CD4-positive, alpha-beta T cell treated with Interferon alpha-2 for 1 hour (primary cell): Measurements from ENCODE around the gene GPC5.
"Not testable (repeated sequence)": the region's sequence is repeated elsewhere in the genome, so short reads cannot be mapped to it uniquely, and the experiment has no call there.

ENCODE experiments used
- DNase-seq, 2 donors: peaks; one replicate each; pipeline ENCODE4 v3.0.0-alpha.2; 2020 to 2022

Gene GPC5

DNA sequence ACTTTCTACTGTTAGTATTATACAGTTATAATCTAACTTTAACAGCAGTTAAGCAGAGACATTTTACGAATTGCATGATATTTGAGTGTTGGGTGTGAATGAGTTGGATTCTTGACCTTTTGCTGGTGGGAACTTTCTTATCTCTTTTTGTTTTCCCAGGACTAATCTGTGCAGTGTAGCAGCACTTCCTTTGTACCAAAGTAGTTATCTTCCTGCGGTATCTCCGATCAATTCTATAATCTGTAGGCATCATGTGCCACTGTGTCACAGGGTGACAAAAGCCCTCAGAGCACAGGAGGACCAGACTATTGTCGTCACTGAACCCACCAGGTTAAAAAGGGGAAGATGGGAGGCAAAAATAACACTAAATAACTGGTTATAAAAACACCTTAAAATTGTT lies 823.5 kb downstream of the GPC5 start:
- no peak for DNase-seq

DNA sequence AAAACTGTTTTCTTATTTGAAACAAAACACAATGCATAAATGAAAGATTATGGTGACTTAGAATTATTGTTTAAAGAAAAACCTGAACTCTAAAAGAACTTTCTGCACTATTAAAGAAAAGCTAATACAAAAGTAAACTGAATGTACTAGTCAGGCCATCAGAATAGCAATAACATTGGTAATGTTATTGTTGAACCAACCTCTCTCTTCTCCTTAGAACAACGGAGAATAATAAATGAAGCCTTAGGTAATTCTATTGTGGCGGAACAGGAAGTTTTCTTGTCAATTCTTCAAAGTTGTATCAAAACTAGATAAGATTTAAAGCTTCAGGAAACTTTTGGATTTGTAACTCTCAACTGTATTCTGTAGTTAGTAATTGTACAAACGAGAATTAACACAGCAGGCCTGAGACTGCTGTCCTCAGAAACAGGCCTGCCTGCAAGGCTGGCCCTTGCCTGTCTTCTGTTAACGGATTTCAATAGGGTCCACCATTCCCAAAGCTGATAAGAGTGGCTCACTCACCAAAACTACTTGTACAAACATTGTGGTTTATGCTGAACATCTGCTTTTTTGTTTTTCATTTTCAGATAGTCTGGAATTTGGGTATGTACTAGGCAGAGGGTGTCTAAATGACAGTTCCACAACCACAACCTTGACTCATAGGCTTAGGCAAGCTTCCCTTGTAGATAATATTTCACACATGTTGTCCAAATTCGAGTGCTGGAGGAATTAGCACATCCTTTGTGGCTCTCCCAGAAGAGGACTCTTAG lies 825.8 kb downstream of the GPC5 start:
- no peak for DNase-seq

DNA sequence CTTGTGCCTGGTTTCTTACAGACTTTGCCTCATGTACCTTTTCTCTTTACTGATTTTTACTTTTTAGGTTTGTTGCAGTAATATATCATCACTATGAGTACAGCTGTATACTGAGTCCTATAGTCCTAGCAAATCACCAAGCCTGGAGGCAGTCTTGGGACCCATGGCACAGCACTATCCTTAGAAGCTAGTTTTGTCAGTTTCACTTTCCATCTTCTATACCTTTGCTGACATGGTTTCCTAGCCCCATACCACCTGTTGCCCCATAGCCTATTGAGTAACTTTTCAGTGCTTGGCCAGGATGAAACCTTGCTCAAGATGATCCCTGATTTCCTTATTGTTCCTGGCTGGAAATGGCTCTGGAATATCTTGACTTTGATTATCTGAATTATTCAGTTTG lies 826.4 kb downstream of the GPC5 start:
- DNase-seq = no peak

DNA sequence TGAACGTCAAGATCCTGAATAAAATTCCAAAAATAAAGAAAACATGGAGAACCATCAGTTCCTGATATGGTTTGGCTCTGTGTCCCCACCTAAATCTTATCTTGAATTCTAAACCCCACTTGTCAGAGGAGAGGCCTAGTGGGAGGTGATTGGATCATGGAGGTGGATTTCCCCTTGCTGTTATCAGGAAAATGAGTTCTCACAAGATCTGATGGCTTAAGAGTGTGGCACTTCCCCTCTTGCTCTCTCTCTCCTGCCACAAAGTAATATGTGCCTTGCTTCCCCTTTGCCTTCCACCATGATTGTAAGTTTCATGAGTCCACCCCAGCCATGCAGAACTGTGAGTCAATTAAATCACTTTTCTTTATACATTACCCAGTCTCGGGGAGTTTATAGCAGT lies 827.4 kb downstream of the GPC5 start:
- no peak for DNase-seq

DNA sequence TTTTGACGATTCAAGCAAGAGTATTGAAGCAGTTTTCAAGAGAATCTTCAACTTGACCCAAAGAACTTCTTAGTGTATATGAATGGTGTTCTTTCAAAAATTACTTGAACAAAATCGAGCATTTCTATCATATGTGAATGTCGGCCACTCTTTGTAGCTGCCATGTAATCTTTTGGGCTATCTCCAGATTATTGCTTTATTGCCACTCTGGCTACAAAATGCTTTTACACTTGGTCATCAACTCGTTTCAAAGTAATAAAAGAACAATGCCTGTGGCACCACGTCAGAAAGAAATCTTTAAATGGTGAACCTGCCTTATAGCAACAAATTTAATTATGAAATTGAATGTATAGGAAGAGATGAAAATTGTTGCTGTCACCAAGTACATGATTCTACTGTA lies 834.5 kb downstream of the GPC5 start:
- no peak for DNase-seq

DNA sequence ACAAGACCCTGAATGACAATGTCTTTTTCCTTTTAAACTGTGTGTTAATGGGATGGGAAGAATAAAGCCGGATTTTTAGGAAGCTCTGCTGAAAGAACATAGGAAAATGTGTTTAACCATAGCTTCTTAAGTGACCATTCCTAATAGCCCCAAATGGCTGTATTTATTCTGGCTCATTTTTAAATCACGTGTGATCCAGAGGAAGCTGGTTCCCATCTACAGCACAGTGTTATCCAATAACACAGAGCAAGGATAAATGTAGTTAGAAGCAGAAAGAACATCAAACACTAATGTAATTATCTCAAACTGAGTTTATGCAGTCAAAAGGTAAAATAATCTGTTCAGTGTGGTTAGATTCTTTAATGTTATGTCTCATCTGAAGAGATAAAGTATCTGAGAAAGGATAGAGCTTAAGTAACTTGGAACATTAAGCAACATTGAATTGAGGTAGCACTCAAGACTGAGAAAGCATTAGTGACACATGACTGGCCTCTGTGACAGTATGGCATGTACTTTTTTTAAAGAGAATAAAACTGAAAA lies 853.3 kb downstream of the GPC5 start:
- DNase-seq = no peak

DNA sequence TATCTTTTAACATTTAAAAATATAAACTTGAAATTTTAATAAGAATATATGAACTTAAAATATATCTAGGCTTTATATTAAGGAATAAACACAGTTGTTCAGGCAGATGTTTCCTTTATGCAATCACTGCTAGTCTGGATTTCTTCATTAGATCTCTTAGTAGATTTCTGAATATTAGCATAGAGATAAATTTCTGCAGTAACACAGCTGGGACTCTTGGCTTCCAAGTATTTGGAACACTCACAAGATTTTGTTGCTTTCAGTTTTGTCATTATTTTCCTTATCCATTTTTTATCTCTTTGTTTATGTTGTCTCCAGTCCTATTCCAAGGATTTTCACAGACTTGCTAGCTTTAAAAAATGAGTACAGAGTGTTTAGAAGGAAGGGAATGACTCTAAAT lies 857.1 kb downstream of the GPC5 start:
- no peak for DNase-seq

DNA sequence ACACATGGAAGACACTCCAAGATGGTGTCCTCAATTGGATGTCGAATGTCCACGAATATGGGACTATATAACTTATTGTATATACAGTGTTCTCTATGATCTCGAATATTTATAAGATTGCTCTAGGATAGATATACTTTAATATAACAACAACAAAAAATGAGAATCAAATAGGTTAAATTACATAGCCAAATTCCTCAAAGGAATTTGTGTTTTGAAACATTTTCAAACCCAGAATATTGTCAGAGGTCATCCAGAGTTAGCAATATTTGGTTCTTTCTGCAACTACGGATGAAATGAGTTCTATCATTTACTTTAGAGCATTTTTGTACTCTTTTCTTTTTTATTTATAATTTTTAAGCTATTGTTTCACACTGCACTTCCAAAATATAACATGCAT lies 857.8 kb downstream of the GPC5 start:
- no peak for DNase-seq

DNA sequence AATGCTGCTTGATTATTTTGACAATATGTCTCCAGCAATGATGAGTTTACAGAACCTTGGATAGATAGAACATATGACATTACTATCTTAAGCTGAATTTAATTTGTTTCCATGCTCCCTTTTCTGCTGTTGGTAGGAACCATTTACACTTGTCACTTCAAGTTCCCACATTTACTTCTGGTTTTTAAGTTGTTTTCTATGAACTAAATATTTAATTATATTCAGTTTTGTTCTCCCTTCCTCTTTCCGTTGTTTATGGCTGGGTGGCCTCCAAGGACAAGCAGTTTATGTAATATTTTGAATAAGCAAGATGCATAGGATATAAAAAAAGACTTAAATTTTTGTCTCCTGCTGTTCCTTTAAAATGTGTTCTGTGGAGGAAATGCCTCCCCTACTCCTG lies 860.6 kb downstream of the GPC5 start:
- DNase-seq = no peak

DNA sequence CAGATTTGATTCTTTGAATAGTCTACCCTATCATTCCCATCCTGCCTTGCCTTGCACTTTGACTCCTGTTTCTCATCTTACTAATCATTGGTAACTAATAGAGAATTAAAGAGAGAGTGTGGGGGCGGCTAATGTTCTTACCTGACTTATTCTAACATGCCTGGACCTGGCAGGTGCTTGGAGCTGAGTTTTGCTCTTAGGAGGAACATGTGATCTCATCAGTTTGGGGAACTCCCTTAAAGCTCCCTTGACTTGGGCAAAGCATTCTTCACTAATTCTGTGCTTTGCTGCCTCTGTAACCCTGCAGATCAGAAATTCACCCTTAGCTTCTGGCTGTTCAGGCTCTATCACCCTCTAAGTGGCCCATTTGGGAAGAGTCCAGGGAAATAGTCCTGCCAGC lies 861.1 kb downstream of the GPC5 start:
- no peak for DNase-seq

DNA sequence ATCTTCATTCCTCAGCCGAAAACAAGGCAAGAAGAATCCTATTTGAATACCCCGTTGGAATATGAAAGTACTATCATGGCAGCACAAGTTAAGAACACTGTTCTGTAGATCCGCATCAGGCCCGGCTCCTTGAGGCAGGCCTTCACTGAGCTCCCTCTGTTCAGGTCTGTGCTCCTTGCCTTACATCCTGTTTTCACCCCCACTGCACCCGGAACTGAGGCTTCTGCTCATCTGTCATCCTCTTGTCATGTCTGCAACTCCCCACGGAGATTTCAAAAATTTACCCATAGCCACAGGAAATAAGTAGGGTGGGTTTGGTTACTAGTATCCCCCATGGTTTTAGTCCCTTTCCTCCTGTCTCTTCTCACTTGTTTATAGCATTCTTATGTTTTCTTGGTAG lies 861.9 kb downstream of the GPC5 start:
- DNase-seq = no peak

DNA sequence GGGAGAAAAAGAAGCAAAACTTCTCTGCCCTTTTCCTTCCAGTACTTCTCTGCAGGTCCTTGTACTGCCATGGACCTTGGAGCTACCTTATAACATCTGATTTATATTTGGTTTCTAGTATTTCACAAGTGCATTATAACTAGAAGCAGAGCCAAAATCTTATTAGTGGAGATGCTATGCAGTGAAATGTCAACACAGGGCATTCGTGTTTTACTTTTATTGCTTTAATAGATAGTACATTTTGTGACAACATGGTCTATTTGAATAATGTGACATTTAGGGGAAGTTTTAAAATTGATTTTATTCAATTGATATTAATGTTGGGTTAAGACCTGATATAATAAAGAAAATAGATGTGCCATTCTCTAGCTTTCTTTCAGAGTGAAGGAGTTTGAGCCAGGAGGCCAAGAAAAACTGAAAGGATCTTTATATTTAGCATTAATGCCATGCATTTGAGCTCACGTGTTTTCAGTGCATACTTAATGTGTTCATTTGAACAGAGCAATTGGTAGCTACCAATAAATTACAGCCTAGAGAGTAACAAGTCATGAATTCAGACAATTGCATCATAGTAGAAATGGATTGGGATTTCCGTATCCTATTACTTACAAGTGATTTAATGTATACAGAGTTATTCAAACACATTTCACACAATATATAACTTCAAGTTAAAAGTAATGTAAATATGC lies 863.8 kb downstream of the GPC5 start:
- no peak for DNase-seq

DNA sequence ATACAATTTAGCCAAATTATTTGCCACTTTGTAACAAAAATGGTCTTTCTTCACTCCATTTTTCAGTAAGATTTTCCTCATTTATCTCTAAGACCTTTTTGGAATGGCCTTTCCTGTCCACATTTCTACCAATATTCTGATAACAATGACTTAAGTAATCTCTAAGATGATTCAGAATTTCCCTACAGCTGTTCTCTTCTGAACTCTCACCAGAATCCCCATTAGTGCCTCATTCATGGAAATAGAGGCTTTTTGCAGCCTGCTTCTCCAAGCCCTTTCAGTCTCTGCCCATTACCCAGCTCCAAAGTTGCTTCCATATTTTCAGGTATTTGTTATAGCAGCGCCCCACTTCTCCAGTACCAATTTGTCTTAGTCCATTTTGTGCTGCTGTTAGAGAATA lies 867.0 kb downstream of the GPC5 start:
- no peak for DNase-seq

DNA sequence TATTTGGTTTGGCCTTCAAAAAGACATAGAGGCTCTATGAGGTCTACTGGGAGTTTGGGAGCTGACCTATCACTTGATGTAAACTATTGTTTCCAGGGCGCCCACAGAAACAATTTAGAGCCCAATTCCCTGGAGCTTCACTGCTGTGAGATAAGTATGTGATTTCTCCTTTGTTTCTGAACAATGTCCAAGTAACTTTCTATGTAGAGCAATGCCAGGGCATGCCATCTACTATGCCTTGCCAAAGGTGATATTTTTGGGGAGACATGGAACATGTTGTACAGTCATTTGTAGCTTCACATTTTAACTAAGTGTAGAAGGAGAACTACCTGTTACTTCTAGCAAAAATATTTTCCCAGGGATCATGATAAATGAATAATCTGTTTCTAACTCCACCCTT lies 872.6 kb downstream of the GPC5 start:
- no peak for DNase-seq

DNA sequence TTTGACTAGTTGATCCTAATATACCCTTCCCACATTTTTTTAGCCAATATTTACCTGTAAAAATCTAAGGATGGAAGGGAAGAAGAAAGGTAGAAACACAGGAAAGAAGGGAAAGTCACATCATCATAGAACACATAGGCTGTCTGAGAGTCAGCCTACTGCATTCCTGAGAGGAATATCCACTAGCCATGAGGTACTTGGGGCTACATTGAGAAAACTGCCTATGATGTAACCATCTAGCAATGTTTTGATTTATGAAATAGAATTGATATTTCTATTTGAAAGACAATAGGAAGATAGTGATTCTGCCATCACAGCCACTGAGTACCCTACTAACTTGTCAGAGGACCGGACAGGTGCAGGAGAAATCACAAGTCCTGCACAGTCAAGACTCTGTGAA lies 873.8 kb downstream of the GPC5 start:
- DNase-seq = no peak

DNA sequence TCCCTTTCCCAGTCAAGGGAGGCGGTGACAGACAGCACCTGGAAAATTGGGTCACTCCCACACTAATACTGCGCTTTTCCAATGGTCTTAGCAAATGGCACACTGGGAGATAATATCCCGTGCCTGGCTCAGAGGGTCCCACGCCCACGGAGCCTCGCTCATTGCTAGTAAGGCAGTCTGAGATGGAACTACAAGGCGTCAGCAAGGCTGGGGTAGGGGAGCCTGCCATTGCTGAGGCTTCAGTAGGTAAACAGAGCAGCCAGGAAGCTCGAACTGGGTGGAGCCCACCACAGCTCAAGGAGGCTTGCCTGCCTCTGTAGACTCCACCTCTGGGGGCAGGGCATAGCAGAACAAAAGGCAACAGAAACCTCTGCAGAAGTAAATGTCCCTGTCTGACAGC lies 882.6 kb downstream of the GPC5 start:
- DNase-seq = not testable (repeated sequence)

DNA sequence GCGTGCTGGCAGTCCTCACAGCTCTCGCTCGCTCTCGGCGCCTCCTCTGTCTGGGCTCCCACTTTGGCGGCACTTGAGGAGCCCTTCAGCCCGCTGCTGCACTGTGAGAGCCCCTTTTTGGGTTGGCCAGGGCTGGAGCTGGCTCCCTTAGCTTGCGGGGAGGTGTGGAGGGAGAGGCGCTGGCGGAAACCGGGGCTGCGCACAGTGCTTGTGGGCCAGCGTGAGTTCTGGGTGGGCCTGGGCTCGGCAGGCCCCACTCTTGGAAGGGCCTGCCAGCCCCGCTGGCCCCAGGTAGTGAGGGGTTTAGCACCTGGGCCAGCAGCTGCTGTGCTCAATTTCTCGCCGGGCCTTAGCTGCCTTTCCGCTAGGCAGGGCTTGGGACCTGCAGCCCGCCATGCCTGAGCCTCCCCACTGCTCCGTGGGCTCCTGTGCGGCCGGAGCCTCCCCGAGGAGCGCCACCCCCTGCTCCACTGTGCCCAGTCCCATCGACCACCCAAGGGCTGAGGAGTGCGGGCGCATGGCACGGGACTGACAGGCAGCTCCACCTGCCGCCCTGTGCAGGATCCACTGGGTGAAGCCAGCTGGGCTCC lies 892.4 kb downstream of the GPC5 start:
- DNase-seq = not testable (repeated sequence)

DNA sequence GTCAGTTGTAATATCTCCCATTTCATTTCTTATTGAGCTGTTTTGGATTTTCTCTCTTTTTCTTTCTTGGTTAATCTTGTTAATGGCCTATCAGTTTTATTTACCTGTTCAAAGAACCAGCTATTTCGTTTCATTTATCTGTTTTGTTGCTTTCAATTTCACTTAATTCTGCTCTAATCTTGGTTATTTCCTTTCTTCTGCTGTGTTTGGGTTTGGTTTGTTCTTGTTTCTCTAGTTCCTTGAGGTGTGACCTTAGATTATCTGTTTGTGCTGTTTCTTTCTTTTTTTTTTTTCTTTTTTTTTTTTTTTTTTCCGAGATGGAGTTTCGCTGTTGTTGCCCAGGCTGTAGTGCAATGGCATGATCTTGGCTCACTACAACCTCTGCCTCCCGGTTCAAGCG lies 896.1 kb downstream of the GPC5 start:
- DNase-seq = not testable (repeated sequence)

DNA sequence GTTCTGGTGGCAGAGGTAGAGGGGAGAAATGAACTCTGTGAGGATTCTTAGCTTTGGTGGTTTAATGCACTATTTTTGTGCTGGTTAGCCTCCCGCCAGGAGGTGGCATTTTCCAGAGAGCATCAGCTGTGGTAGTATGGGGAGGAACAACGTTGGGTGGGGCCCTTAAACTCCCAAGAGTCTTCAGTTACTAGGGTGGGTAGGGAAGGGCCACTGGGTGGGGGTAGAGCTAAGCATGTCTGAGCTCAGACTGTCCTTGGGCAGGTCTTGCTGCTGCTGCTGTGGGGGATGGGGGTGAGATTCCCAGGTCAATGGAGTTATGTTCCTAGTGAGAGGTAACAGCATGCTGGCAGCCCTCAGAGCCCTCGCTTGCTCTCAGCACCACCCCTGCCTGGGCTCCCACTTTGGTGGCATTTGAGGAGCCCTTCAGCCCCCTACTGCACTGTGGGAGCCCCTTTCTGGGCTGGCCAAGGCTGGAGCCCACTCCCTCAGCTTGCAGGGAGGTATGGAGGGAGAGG lies 897.8 kb downstream of the GPC5 start:
- not testable (repeated sequence) for DNase-seq

DNA sequence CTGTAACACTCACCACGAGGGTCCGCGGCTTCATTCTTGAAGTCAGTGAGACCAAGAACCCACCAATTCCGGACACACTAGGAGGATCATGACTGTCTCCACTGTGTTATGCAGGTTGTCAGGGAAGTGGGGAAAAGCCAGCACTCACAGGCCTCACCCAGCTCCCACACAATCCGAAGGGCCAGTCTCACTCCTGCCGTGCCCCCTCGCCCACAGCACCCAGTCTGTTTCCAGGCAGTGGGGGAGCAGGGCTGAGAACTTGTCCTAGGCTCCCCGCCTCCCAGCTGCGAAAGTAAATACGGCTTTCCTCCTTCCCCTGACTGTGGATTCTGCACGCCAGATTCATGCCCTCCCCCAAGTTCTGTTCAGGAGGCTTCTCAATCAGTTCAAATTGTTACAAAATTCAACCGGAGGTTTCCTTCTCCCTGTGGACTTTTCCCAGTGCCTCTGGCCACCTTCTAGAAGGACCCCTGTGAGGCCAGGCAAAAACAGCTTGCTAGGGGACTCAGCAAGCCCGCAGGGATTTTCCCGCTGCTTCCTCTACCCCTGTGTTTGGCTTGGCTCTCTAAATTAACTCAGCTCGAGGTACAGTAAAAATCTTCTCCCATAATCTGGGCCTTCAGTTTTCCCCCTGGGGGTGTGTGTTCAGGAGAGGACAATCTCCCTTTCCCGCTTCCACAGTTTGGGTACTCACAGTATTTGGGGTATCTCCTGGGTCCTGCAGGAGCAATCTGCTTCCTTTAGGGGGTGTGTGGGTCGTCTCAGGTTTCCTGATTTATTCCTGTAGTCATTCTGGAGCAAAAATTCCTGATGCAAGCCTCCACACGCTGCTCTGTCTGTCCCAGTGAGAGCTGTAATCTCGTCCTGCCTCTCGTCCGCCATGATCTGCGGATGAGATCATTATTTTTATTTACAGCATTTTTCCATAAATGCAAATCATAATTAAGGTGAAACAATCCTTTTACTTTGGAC lies 899.8 kb downstream of the GPC5 start:
- no peak for DNase-seq

DNA sequence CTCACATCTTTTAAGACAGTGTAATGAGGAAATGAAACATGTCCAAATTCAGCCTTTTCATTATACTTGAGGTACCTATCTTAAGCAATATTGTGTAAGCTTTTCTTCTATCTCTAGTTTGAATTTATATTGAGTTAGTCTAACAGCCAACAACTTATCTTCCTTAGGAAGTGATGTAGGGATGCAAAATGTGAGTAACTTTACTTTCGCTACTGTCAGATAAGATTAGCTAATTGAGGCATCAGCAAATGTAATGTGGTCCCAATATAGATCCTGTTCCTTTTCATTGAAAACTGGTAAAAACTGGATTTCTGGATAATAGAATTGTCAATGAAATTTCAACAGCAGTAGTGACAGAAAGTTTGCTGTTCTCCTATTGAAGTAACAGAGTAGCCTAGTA lies 902.2 kb downstream of the GPC5 start:
- no peak for DNase-seq

DNA sequence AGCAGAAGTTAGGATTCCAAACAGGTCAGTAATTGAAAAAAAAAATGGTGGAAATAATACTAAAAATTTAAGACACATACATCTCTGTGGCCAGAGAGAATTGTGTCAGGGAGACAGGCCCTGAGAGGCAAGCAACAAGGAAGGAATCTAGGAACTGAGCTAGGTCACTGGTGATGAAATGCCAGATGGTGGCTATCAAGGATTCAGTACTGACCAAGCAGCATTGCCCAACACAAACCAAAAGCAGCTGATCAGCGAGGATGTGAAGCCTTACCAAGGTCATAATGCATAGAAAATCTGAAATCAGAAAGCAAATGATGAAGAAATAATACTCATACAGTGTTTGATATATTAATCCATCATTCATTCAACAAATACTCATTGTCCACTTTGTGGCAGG lies 905.0 kb downstream of the GPC5 start:
- DNase-seq = no peak

DNA sequence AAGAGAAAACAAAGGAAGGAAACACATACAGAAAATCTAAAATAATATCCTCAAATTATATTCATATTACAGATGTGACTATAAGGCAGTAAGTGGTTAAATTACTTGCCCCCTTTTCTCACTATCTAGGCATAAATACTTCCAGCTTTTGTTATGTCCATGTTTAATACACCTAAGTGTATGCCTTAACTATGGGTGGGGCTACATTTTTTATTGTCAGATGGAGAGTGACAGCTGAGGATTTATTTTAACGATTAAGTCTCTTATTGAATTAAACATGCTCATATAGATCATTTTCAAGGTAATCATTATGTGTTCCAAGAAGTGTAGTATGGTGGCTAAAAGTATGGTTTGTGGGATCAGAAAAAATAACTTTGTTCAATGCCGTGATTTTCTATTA lies 909.3 kb downstream of the GPC5 start:
- no peak for DNase-seq
